H1 (cell line): Measurements from ENCODE around the gene ZNF154. TPM values are rescaled to one million over a fixed set of nuclear protein-coding genes. Genes with fewer than 3 reads are reported as not detected.

Source experiments
- ATF3 ChIP-seq: IDR thresholded peaks from 2 replicates; pipeline ENCODE4 v1.6.1; 2011; ENCODE audit warnings: low read depth, mild to moderate bottlenecking, low read length; ENCODE audit not compliant: insufficient read depth
- BCL11A ChIP-seq, 2 experiments: IDR thresholded peaks; one replicate each; pipeline ENCODE4 v1.6.1; 2011; ENCODE audit warnings: low read depth in 2 of 2, low read length in 2 of 2, mild to moderate bottlenecking in 2 of 2
- CHD1 ChIP-seq: IDR thresholded peaks from 2 replicates; pipeline ENCODE4 v1.6.1; 2012; ENCODE audit warnings: low read depth, low read length, improper control_type of control experiment
- CHD7 ChIP-seq: fragments of 300-600 bp; sonication (generic); IDR thresholded peaks from 2 replicates; pipeline ENCODE4 v1.7.1; 2012; ENCODE audit warnings: low read length, moderate library complexity, mild to moderate bottlenecking, inconsistent platforms; ENCODE audit not compliant: insufficient replicate concordance
- EP300 ChIP-seq, 2 experiments: IDR thresholded peaks; 1 replicate in 1 of 2; 2 replicates in 1 of 2; pipeline ENCODE4 v1.6.1; 2011 to 2012; ENCODE audit warnings: low read depth in 2 of 2, low read length in 2 of 2, mild to moderate bottlenecking in 2 of 2, borderline replicate concordance in 1 of 2, inconsistent platforms in 1 of 2, moderate library complexity in 1 of 2
- FOSL1 ChIP-seq: IDR thresholded peaks from 2 replicates; pipeline ENCODE4 v1.6.1; 2011; ENCODE audit warnings: mild to moderate bottlenecking, low read depth, low read length, moderate library complexity; ENCODE audit not compliant: insufficient read depth
- JUND ChIP-seq: IDR thresholded peaks from 2 replicates; pipeline ENCODE4 v1.6.1; 2011; ENCODE audit warnings: mild to moderate bottlenecking, improper control_type of control experiment, low read length
- KDM1A ChIP-seq: fragments of 200-600, 300-600 bp; sonication (generic); IDR thresholded peaks from 2 replicates; pipeline ENCODE4 v1.7.1; 2016; ENCODE audit warnings: mild to moderate bottlenecking, low read length, borderline replicate concordance
- SIRT6 ChIP-seq: IDR thresholded peaks from one replicate; pipeline ENCODE4 v1.7.1; 2012; ENCODE audit warnings: low read length, inconsistent platforms
- SP2 ChIP-seq: IDR thresholded peaks from 2 replicates; pipeline ENCODE4 v1.6.1; 2012; ENCODE audit warnings: mild to moderate bottlenecking, low read length, inconsistent platforms
- polyA plus RNA-seq, 7 experiments: library from polyadenylated mRNA; depleted of rRNA in 3 of 7; stranded (reverse) in 5 of 7; unstranded in 2 of 7; fragments of >200 nt in 5 of 7; fragments of 200-250 nt in 2 of 7; gene quantifications; 1 replicate in 5 of 7; 2 replicates in 1 of 7; 4 replicates in 1 of 7; pipeline versions ENCODE4 v1.2.1 to v1.2.3, GENCODE V29; 2011 to 2013; ENCODE audit warnings: missing spikeins in 2 of 7, mixed read lengths in 2 of 7
- total RNA-seq: library from RNA; stranded (reverse); fragmentation: NEBNext Ultra II Directional; extraction: Animal tissue kit (Norgen Biotek cat#: 25700); gene quantifications from 2 replicates; pipeline ENCODE4 v1.2.1, GENCODE V29; 2021

ZNF154 gene
- total and polyA plus RNA-seq, 2 of the 8 experiments (the other 6 are each of a cell fraction or from before 2014, with no cell fraction given), result 5.3 to 11.6 TPM

- no peak for TF ChIP-seq KDM1A
- TF ChIP-seq BCL11A (IDR thresholded peaks at IDR 0.05; ENCODE audit: low read depth in 2 of 2, low read length in 2 of 2), result no peak
- no peak for TF ChIP-seq CHD7
- TF ChIP-seq ATF3, result no peak
- TF ChIP-seq FOSL1, result no peak
- no peak for TF ChIP-seq SP2
- TF ChIP-seq CHD1, result no peak
- TF ChIP-seq EP300 (IDR thresholded peaks at IDR 0.05; ENCODE audit: borderline replicate concordance in 1 of 2, low read depth in 2 of 2, low read length in 2 of 2), result no peak
- TF ChIP-seq SIRT6, result no peak
- no peak for TF ChIP-seq JUND
These were observed 26.7 kb downstream of the ZNF154 start (continued) for GRCh38 chr19:57682226-57682766.
